Stimulated activated CD8-positive, alpha-beta memory T cell treated with anti-CD3 and anti-CD28 coated beads, Interleukin-7, amount 100 ng/mL, for 4 hours (primary cell): ENCODE data around the gene NNAT.
"Not testable (repeated sequence)": the region's sequence is repeated elsewhere in the genome, so short reads cannot be mapped to it uniquely, and the experiment has no call there.

Experiments
- DNase-seq, 2 donors: peaks; one replicate each; pipeline ENCODE4 v3.0.0-alpha.2; 2020; ENCODE audit warnings: low read depth in 2 of 2

Gene NNAT, protein sequence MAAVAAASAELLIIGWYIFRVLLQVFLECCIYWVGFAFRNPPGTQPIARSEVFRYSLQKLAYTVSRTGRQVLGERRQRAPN

GRCh38 chr20:37521061-37521771 is at the start of gene NNAT:
NNAT (plus strand) TSS chr20:37521250; CDS start chr20:37521332, 82 bp downstream.
- DNase-seq = no peak

GRCh38 chr20:37471741-37472235 is 49.3 kb upstream of the NNAT start:
- DNase-seq = no peak

- not testable (repeated sequence) for DNase-seq
These were observed 48.6 kb upstream of the NNAT start for GRCh38 chr20:37472435-37472834.

DNA sequence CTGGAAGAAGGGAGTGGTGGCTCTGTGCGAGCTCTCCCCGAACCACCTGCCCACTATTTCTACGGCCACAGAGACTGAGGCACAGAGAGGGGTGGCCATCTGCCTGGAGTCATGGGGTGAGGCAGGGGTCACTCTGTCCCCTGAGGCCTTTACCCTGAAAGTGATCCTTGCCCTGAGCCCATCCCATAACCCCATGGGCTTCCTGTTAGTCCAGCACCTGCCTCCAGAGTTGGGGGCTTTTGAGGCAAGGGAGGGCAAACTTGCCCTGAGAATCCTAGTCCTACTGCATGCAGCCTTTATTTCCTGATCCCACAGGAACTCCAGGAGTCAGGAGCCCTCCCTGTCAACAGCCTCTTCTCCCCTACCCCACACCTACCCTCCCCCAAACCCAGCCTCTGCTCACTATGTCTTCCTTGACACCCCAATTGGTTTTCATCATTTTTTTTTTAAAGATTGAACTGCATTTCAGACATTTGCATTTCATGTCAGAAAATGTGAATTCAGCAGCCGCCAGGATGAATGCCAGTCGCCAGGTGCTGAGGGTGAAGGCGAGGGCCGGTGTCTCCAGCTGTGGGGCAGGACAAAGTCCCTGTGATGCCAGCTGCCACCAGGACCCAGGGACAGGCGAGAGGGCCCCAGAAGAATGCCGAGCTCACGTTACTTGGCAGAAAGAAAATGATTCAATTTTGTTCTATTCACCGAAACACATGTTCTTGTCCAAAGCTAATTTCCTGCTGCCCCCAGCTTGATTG is 47.6 kb upstream of the NNAT start:
- no peak for DNase-seq

- DNase-seq = no peak
These were observed 46.7 kb upstream of the NNAT start for GRCh38 chr20:37474386-37474785.

DNA sequence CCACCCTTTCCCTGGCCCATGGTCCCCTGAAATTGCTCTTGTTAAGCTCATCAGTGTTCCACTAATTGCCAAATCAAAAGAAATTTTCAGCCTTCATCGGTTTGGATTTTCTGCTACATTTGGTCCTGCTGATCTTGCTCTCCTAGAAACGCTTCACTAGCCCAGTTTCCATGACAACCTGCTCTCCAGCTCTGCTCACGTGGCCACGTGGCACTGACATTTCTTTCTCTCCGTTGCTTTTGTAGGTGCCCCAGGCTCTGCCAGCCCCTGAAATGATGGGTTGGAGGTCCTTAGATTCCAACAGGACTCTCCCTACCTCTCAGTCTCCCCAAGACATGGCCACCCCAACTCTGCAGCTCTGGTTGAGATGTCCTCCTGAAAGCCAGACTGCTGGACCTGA is 45.8 kb upstream of the NNAT start:
- DNase-seq = no peak

GRCh38 chr20:37477041-37477440 is 44.0 kb upstream of the NNAT start:
- DNase-seq = no peak

- DNase-seq = no peak
These were observed 41.8 kb upstream of the NNAT start for GRCh38 chr20:37479266-37479665.

DNA sequence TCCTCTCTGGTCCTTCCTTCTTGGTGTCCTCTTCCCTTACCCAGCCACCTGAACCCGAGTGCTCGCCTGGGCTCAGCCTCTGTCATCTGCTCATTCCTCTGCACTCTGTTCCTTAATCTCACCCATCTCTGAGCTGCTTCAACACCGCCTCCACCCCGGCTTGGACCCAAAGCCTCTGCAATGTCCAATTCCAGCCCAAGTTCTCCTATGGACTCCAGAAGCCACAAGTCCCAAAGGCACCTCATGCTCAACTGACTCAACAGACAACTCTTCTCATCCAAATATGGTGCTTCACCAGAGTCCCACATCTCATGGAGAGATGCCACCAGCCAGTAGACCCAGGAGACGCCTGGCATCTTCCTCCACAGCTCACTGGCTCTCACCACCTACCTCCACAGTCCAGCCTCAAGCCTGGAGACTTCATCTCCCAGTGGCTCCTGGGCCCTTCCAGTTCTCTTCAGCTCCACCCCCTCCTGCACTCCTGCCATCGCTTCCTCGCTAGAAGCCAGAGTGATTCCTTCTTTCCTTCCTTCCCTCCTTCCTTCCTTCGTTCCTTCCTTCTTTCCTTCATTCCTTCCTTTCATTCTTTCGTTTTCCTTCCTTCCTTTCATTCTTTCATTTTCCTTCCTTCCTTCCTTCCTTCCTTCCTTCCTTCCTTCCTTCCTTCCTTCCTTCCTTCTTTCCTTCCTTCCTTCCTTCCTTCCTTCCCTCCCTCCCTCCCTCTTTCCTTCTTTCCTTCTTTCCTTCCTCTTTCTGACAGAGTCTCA is 40.9 kb upstream of the NNAT start:
- DNase-seq = no peak

- DNase-seq = no peak
These were observed 40.1 kb upstream of the NNAT start for GRCh38 chr20:37480919-37481318.

DNA sequence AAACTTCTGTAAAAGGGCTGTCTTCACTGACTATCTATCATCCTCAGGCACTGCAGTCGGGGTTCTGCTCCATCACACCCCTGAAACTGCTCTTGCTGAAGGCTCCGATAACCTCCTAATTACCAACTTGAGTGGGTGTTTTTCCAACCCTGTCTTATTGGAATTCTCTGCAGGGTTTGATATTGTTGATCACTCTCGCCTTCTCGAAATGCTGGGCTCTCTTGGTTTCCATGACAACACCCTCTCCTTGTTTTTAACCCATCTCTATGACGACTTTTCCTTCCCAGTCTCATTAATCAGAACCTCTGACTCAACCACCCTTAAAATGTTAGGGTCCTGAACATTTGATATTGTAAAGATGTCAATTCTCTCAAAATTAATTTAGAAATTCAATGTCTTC is 39.4 kb upstream of the NNAT start:
- no peak for DNase-seq

GRCh38 chr20:37484331-37484730 is 36.7 kb upstream of the NNAT start:
- DNase-seq = no peak

DNA sequence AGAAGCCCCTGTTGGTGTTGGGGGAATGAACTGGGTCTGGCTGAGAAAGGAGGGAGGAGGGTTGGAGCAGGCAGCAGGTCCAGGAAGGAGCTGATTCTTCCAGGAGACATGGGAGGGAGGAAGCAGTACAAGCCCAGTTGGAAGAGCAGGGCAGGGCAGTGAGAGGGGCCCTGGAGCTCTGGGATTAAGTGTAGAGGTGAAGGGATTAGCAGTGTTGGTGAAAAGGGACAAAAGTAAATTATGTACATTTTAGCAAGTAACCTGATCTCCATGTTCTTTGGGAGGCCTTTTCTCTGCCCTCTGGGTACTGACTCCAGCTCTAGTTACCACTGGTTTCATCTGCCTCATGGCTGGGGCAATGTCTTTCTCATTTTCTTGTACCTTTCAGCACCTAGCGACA is 34.8 kb upstream of the NNAT start:
- not testable (repeated sequence) for DNase-seq

DNA sequence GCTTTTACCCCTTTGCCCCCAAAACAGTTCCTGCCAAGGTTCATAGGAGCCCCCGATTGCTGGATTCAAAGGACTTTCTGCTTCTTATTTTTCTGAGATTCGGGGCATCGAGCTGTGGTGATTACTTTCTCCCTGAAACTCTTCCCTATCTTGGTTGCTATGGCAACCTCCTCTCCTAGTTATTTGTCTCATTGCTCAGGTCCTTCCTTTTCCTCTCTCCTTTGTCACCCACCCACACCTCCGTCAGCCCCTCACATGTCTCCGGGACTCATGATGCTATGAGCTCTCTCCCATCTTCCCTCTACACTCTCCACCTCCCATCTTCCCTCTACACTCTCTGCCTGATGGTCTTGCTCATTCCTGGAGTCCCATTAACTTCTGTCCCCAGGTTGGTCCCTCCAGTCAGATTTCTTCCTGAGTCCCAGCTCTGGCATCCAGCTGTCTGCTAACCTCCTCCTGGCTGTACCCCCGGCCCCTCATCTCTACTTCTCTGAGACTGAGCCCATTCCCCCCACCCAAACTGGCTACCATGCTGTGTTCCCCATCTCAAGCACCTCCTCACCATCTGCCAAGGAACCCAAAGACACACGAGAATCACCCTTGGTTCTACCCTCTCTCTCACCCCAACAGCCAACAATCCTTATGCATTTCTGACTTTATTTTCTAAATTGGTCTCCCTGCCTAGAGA is 30.2 kb upstream of the NNAT start:
- DNase-seq = no peak

- DNase-seq = no peak
These were observed 28.9 kb upstream of the NNAT start for GRCh38 chr20:37492096-37492625.

DNA sequence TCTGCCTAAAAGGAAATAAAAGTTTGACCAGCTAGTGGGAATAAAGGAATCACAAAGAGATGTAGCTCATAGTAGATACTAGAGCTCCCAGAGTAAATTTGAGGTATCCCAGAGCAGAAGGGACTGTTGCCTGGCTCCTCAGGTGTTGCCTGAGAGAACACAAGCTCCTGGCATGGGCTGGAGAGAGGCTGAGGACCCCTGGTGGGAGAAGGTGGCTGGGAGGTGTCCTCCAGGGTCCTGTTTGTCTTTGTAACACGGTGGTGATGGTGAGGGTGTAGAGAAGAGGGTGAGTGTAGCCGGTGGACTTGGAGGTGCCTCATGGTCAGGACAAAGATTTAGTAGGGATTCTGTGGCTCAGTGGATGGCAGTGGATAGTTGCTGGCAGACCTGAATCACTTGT is 28.1 kb upstream of the NNAT start:
- no peak for DNase-seq

DNA sequence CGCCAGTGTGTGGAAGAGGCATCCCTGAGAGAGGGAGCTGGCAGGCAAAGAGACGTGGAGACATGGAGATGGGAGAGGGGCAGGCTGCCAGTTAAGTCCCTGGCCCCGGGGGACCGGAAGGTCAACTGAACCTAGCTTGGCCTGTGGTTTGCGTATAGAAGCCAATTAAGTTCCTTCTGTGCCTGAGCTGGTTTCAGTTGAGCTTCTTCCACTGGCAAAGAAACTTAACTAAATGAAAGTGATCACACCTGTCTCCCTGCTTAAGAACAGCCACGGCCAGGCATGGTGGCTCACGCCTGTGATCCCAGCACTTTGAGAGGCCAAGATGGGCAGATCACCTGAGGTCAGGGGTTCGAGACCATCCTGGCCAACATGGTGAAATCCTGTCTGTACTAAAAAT is 26.7 kb upstream of the NNAT start:
- no peak for DNase-seq

GRCh38 chr20:37494796-37495195 is 26.3 kb upstream of the NNAT start:
- no peak for DNase-seq

DNA sequence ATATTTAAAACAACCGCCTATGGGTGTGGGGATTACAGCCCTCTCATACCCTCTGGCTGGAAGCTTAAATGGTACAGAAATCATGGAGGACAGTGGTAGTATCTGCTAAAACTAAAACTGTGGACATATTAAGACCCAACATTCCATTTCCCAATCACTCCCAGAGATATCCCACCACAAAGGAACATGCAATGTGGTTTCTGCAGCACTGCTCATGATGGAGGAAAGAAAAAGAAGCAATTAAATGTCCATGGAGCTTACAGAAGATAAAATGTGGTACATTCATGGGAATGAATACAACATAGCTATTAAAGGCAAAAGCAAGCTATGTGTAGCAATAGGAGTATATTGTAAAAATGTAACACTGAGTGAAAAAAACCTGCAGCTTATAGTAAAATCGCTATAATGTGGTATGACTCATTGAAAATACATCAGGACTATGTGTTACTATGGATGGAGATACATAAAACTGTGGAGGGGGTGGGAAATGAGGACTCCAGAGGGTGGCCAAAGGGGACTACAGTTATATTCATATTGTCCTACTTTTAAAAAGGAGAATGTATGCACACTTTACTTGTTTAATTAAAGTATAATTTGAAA is 22.9 kb upstream of the NNAT start:
- no peak for DNase-seq

DNA sequence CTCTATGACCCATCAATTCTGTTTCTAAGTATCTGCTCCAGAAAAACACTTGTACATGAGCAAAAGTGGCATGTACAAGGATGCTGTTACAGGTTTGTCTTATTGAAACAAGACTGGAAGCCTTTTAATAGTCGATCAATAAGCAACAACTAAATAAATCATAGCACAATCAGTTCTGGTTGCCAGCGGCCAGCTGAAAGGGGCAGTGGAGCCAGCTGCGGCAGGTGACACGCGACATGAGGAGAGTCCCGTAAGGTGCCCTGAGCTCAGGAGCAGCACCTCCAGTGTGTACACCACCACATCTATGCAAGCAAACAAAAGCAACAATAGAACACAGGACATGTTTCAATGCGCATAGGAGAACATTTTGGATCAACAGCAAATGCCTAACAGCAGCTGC is 20.7 kb upstream of the NNAT start:
- DNase-seq = no peak

GRCh38 chr20:37501940-37502339 is 19.1 kb upstream of the NNAT start:
- DNase-seq = no peak
